GM21528 (cell line): Measurements from ENCODE around the gene KIF13A.
"Not testable (repeated sequence)": the region's sequence is repeated elsewhere in the genome, so short reads cannot be mapped to it uniquely, and the experiment has no call there.

Source experiments
- ATAC-seq: cut with Tn5 transposase; IDR thresholded peaks from one replicate; pipeline ENCODE4 v1.9.1; 2021; ENCODE audit warnings: mild to moderate bottlenecking, moderate library complexity; ENCODE audit not compliant: unreplicated experiment, low FRiP score

KIF13A gene

GRCh38 chr6:17905611-17906592 is 81.5 kb downstream of the KIF13A start:
- ATAC-seq, result no peak

DNA sequence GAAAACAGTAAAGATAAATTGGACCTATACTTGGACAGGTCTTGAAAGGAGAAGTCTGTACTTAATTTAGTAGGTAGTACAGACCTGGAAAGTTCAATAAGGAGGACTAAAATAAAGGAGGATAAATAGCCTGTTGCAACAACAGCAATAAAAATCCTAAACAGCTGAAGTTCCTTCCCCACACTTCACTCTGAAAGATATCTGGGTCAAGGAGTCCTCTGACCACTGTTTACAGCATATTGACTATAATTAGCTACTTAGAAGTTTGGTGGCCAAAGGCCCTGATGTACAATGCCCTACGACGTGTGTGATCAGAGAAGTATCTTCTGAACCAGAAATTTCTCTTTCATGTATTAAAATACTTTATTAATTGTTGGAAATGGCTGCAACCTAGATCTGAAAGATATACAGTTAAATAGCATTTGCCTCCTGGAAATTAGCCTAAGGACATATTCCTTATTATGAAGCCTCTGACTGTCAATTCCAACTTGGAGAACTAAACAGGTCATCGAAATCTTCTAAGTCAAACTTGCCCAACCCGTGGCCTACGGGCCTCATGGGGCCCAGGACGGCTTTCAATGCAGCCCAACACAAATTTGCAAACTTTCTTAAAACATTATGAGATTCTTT is 82.8 kb downstream of the KIF13A start:
- no peak for ATAC-seq

GRCh38 chr6:17902974-17903373 is 84.5 kb downstream of the KIF13A start:
- ATAC-seq, result no peak

- no peak for ATAC-seq
Measured at GRCh38 chr6:17901493-17901892, 85.9 kb downstream of the KIF13A start.

DNA sequence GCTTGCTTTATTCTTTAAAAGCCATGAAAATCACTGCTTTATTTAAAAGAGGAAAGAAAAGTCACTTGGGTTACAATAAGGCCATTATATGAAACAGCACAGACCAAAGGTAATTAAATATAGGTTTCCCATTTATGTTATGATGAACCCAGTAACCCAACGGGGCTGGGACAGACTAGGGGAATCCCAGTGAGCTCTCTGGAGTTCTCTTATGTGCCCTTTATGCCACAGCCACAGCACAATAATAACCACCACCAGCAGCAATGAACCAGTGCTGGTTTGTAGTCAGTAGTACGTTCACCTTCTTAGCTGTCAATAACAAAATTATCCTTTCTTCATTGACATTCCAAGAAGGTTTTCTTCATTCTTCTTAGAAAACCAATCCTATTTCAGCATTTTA is 87.4 kb downstream of the KIF13A start:
- ATAC-seq, result no peak

- ATAC-seq, result no peak
Measured at GRCh38 chr6:17899491-17899890, 87.9 kb downstream of the KIF13A start.

GRCh38 chr6:17897681-17898080 is 89.8 kb downstream of the KIF13A start:
- ATAC-seq, result no peak

DNA sequence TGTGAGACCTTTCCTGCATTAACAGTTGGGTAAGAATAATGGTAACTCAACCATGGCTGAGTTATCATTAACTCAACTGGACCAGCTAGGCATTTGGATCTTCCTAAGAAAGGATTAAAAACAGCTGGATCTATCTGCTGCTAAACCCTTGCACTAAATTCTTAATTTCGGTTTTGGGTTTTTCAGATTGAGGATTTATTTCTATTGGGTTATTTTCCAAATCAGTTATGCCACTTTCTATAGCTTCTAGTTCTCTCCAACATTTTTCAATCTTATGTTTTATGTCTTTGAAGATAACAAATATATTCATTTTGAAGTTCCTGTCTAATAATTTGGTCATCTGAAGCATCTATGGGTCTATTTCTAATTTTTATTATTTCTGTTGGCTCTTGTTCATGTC is 92.5 kb downstream of the KIF13A start:
- no peak for ATAC-seq

GRCh38 chr6:17894191-17894590 is 93.2 kb downstream of the KIF13A start:
- no peak for ATAC-seq

GRCh38 chr6:17892097-17892686 is 95.2 kb downstream of the KIF13A start:
- ATAC-seq, result no peak

GRCh38 chr6:17890309-17890708 is 97.1 kb downstream of the KIF13A start:
- ATAC-seq, result no peak

- ATAC-seq, result not testable (repeated sequence)
Measured at GRCh38 chr6:17889777-17890176, 97.7 kb downstream of the KIF13A start.

DNA sequence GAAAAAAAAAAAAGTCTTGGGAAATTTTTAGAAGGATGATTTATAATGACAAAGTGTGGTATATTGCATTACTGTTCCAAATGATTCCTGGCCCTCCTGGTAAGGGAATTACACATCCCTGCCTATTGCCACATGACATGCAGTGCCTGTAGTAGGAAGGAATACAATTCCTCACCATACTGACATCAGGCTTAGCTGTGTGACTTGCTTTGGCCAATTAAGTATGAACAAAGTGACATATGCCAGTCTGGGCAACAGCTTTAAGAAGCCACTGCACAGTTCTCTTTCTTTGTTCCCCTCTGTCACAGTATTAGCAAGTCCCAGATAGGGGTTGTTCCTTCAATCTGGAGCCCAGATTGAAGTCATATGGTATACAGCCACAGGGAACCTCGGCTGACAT is 100.5 kb downstream of the KIF13A start:
- no peak for ATAC-seq

- ATAC-seq, result no peak
Measured at GRCh38 chr6:17885889-17886576, 101.4 kb downstream of the KIF13A start.

- ATAC-seq, result peak; percentile 85
Measured at GRCh38 chr6:17884498-17885478, 102.6 kb downstream of the KIF13A start.

DNA sequence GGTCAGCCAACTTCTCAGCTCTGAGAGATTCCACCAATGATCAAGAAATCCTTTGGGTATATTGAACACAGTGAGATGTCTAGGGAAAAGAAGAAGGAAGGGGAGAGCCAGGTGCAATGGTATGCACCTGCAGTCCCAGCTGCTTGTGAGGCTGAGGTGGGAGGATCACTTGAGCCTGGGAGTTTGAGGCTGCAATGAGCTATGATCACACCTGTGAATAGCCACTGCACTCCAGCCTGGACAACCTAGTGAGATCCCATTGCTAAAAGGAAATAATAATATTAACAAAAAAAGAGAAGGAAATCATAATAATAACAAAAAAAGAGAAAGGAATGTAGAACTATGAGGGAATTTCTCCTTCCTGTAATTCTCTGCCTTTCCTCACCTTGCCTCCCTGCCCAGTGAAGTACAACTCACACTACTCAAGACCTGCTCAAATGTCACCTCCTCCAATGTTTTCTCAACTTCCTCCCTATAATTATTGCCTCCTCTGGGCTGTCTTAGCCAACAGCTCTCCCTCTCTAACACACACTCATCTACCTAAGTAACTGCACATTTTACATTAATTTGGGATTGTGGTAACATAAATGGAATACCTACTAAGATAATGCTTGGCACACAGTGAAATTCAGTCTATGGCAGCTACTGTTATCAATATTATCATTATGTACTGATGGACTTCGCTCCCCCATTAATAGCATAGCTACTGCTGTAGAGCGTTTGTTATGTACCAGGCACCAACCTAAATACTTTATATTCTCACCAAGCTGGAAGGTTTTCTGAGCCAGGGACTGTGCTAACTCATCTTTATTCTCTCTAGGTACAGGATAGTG is 103.6 kb downstream of the KIF13A start:
- no peak for ATAC-seq

GRCh38 chr6:17881085-17881858 is 106.2 kb downstream of the KIF13A start:
- ATAC-seq, result no peak

DNA sequence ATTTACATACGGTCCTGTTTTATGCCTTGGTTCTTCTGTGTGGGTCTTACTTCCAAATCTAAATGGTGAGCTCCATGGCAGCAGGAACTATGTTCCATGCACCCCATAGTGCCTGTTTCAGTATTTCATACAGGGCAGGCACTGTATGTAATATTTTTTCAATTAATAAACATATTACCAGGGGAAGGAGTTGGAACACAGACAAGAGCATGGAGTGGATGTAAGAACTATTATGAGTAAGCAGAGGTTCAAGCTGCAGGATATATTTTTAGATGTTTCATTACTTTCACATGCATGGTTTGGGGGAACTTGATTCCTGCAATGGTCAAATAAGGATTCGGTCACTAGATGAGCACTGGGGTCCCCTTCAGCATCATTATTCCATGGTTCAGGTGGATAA is 108.3 kb downstream of the KIF13A start:
- ATAC-seq, result no peak
